ENCODE results near the gene RNF212.

DNA sequence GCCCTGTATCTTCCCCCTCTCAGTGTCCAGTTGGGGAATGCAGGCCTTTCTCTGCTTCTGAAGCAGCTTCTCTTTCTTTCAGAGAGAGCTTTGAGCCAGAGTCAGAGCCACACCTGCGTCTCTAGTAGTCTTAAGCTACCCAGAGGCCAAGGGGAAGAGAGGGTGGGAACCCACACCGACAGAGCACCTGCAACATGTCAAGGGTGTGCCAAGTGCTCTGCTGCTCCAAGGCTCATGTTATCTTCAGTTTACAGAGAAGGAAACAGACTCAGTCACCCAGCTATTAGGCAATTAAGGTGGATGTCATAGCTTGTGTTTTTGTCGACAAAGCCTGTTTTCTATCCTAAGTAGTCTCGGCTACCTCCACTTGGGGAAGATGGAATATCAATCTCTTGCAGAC lies 22.7 kb upstream of the RNF212 start:
- no peak for TF ChIP-seq CTCF (conservative IDR thresholded peaks at IDR 0.05; ENCODE audit: low read depth in 2 of 2)
- no peak for TF ChIP-seq POLR2AphosphoS5 (IDR thresholded peaks at IDR 0.05; ENCODE audit: low read depth)
- no peak for TF ChIP-seq STAT1 (IDR thresholded peaks at IDR 0.05; ENCODE audit: unreplicated experiment)
- TF ChIP-seq EZH2 (IDR thresholded peaks at IDR 0.05; ENCODE audit: low read depth, unreplicated experiment), result no peak
- TF ChIP-seq, protein P1, sequence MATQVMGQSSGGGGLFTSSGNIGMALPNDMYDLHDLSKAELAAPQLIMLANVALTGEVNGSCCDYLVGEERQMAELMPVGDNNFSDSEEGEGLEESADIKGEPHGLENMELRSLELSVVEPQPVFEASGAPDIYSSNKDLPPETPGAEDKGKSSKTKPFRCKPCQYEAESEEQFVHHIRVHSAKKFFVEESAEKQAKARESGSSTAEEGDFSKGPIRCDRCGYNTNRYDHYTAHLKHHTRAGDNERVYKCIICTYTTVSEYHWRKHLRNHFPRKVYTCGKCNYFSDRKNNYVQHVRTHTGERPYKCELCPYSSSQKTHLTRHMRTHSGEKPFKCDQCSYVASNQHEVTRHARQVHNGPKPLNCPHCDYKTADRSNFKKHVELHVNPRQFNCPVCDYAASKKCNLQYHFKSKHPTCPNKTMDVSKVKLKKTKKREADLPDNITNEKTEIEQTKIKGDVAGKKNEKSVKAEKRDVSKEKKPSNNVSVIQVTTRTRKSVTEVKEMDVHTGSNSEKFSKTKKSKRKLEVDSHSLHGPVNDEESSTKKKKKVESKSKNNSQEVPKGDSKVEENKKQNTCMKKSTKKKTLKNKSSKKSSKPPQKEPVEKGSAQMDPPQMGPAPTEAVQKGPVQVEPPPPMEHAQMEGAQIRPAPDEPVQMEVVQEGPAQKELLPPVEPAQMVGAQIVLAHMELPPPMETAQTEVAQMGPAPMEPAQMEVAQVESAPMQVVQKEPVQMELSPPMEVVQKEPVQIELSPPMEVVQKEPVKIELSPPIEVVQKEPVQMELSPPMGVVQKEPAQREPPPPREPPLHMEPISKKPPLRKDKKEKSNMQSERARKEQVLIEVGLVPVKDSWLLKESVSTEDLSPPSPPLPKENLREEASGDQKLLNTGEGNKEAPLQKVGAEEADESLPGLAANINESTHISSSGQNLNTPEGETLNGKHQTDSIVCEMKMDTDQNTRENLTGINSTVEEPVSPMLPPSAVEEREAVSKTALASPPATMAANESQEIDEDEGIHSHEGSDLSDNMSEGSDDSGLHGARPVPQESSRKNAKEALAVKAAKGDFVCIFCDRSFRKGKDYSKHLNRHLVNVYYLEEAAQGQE (IDR thresholded peaks at IDR 0.05; ENCODE audit: unreplicated experiment), result no peak
- no peak for TF ChIP-seq EZH2phosphoT487 (IDR thresholded peaks at IDR 0.05; ENCODE audit: unreplicated experiment)
- no peak for TF ChIP-seq ETS1 (IDR thresholded peaks at IDR 0.05)
- no peak for TF ChIP-seq JUNB (IDR thresholded peaks at IDR 0.05; ENCODE audit: unreplicated experiment)

Measured in GM23338 (cell line).